ENCODE results near the gene PRKAG2.

The PRKAG2 gene

GRCh38 chr7:151773797-151774196 is 103.1 kb downstream of the PRKAG2 start:
- Mint-ChIP-seq H3K27me3 (no peaks in the 10 kb centered on the region), H3K4me1 (peaks cover 48% of the 10 kb centered on the region), H3K9me3 (no peaks in the 10 kb centered on the region), H3K4me3 (no peak overlapping the region), H3K27ac (no peak overlapping the region)
- ATAC-seq, result no peak
- DNase-seq, result no peak

- H3K4me3 Mint-ChIP-seq, result peak overlapping the region; percentile 84 to 85
- H3K27me3 Mint-ChIP-seq, result no peaks in the 10 kb centered on the region
- ATAC-seq (no peak), DNase-seq (no peak)
- H3K9me3 Mint-ChIP-seq, result peaks cover 10 to 11% of the 10 kb centered on the region in 2 donors
- H3K4me1 Mint-ChIP-seq, result peaks cover 75% of the 10 kb centered on the region
- H3K27ac Mint-ChIP-seq, result peak overlapping the region; percentile 96 to 98
These were observed 106.7 kb downstream of the PRKAG2 start for GRCh38 chr7:151770232-151770631.

GRCh38 chr7:151769188-151769821 is 107.6 kb downstream of the PRKAG2 start:
- peaks cover 15 to 16% of the 10 kb centered on the region in 2 donors for H3K9me3 Mint-ChIP-seq
- peaks cover 83% of the 10 kb centered on the region for H3K4me1 Mint-ChIP-seq
- H3K27me3 Mint-ChIP-seq, result no peaks in the 10 kb centered on the region
- DNase-seq, result peak; percentile 68 to 69
- peak overlapping the region; percentile 84 to 85 for H3K4me3 Mint-ChIP-seq
- peak; percentile 91 for ATAC-seq
- H3K27ac Mint-ChIP-seq, result peak overlapping the region; percentile 96 to 98

- DNase-seq (no peak), ATAC-seq (no peak)
- no peaks in the 10 kb centered on the region for H3K27me3 Mint-ChIP-seq
- H3K9me3 Mint-ChIP-seq, result peaks cover 15 to 16% of the 10 kb centered on the region in 2 donors
- H3K27ac Mint-ChIP-seq, result peak overlapping the region; percentile 92 to 98
- H3K4me3 Mint-ChIP-seq, result peak overlapping the region; percentile 84 to 85
- H3K4me1 Mint-ChIP-seq, result peaks cover 83% of the 10 kb centered on the region
These were observed 108.1 kb downstream of the PRKAG2 start for GRCh38 chr7:151768805-151769187.

- Mint-ChIP-seq H3K27me3 (no peaks in the 10 kb centered on the region), H3K4me1 (peaks cover 80% of the 10 kb centered on the region), H3K4me3 (peak overlapping the region; percentile 44 to 84), H3K27ac (peak overlapping the region in 1 of 2 donors; percentile 37), H3K9me3 (peaks cover 15 to 16% of the 10 kb centered on the region in 2 donors)
- peak; percentile 53 for ATAC-seq
- DNase-seq, result no peak
These were observed 109.4 kb downstream of the PRKAG2 start for GRCh38 chr7:151767557-151767956.

GRCh38 chr7:151764056-151764920 is 112.6 kb downstream of the PRKAG2 start:
- Mint-ChIP-seq H3K4me1 (peaks cover 55% of the 10 kb centered on the region), H3K4me3 (no peak overlapping the region), H3K27me3 (no peaks in the 10 kb centered on the region), H3K9me3 (peaks cover 15 to 16% of the 10 kb centered on the region in 2 donors), H3K27ac (peak overlapping the region in 1 of 2 donors; percentile 56)
- ATAC-seq (no peak), DNase-seq (no peak)

GRCh38 chr7:151763420-151763984 is 113.4 kb downstream of the PRKAG2 start:
- DNase-seq (no peak), ATAC-seq (no peak)
- Mint-ChIP-seq H3K27me3 (no peaks in the 10 kb centered on the region), H3K4me3 (no peak overlapping the region), H3K9me3 (peaks cover 15 to 16% of the 10 kb centered on the region in 2 donors), H3K4me1 (peaks cover 52% of the 10 kb centered on the region), H3K27ac (no peak overlapping the region)

- Mint-ChIP-seq H3K27me3 (no peaks in the 10 kb centered on the region), H3K27ac (no peak overlapping the region), H3K9me3 (peaks cover 15 to 16% of the 10 kb centered on the region in 2 donors), H3K4me1 (peaks cover 44% of the 10 kb centered on the region), H3K4me3 (no peak overlapping the region)
- ATAC-seq, result no peak
- DNase-seq, result no peak
These were observed 114.2 kb downstream of the PRKAG2 start for GRCh38 chr7:151762583-151763245.

- DNase-seq, result no peak
- ATAC-seq, result no peak
- Mint-ChIP-seq H3K9me3 (peaks cover 15 to 16% of the 10 kb centered on the region in 2 donors), H3K27me3 (no peaks in the 10 kb centered on the region), H3K4me1 (peaks cover 39% of the 10 kb centered on the region), H3K4me3 (no peak overlapping the region), H3K27ac (no peak overlapping the region)
These were observed 115.0 kb downstream of the PRKAG2 start for GRCh38 chr7:151761957-151762356.

- Mint-ChIP-seq H3K27ac (peak overlapping the region in 1 of 2 donors; percentile 7), H3K4me3 (no peak overlapping the region), H3K9me3 (peaks cover 14 to 15% of the 10 kb centered on the region in 2 donors), H3K4me1 (peaks cover 39% of the 10 kb centered on the region), H3K27me3 (no peaks in the 10 kb centered on the region)
- no peak for DNase-seq
- ATAC-seq, result no peak
These were observed 115.7 kb downstream of the PRKAG2 start for GRCh38 chr7:151761231-151761630.

GRCh38 chr7:151759591-151760042 is 117.3 kb downstream of the PRKAG2 start:
- Mint-ChIP-seq H3K4me1 (peaks cover 39% of the 10 kb centered on the region), H3K4me3 (no peak overlapping the region), H3K9me3 (no peaks in the 10 kb centered on the region), H3K27ac (no peak overlapping the region), H3K27me3 (no peaks in the 10 kb centered on the region)
- ATAC-seq, result no peak
- DNase-seq, result peak; percentile 58 to 66

- Mint-ChIP-seq H3K4me3 (no peak overlapping the region), H3K27me3 (no peaks in the 10 kb centered on the region), H3K4me1 (peaks cover 38% of the 10 kb centered on the region), H3K27ac (peak overlapping the region in 1 of 2 donors; percentile 87), H3K9me3 (no peaks in the 10 kb centered on the region)
- no peak for DNase-seq
- no peak for ATAC-seq
These were observed 118.0 kb downstream of the PRKAG2 start for GRCh38 chr7:151758622-151759540.

- DNase-seq (no peak), ATAC-seq (no peak)
- Mint-ChIP-seq H3K4me1 (peaks cover 38% of the 10 kb centered on the region), H3K9me3 (no peaks in the 10 kb centered on the region), H3K4me3 (no peak overlapping the region), H3K27ac (peak overlapping the region in 1 of 2 donors; percentile 86), H3K27me3 (no peaks in the 10 kb centered on the region)
These were observed 119.6 kb downstream of the PRKAG2 start for GRCh38 chr7:151757274-151757673.

- ATAC-seq (no peak), DNase-seq (no peak)
- H3K4me1 Mint-ChIP-seq, result peaks cover 38% of the 10 kb centered on the region
- H3K4me3 Mint-ChIP-seq, result peak overlapping the region; percentile 67 to 86
- H3K27me3 Mint-ChIP-seq, result no peaks in the 10 kb centered on the region
- H3K9me3 Mint-ChIP-seq, result peaks cover 0 to 4% of the 10 kb centered on the region in 2 donors
- H3K27ac Mint-ChIP-seq, result peak overlapping the region in 1 of 2 donors; percentile 86
These were observed 120.0 kb downstream of the PRKAG2 start for GRCh38 chr7:151756866-151757265.

Data from stimulated activated naive CD8-positive, alpha-beta T cell treated with anti-CD3 and anti-CD28 coated beads, Interleukin-15, amount 100 ng/mL, for 72 hours (primary cell).